GM21737 (cell line): ENCODE results near the gene THUMPD2.

Experiments
- ATAC-seq: cut with Tn5 transposase; IDR thresholded peaks from one replicate; pipeline ENCODE4 v1.9.1; 2021; ENCODE audit warnings: mild to moderate bottlenecking, moderate library complexity; ENCODE audit not compliant: unreplicated experiment

The THUMPD2 gene

DNA sequence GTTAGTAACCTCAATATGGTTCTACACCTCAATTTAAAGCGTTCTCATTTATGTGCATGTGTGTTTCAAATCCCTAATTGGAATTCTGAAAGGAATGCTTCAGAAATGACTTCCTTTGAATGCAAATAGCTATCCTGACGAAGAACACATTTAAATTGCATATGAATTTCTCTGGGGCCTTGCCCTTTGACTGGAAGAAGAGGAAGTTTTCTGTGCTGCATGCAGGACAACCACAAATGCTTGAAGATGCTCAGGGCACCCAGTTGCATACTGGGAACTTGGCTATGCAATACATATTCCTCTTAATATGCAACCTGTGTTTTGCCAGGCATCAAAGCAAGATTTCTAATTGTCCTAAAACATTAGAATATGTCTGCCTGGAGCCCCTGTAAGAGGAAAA lies 58.1 kb downstream of the THUMPD2 start:
- ATAC-seq, result no peak

DNA sequence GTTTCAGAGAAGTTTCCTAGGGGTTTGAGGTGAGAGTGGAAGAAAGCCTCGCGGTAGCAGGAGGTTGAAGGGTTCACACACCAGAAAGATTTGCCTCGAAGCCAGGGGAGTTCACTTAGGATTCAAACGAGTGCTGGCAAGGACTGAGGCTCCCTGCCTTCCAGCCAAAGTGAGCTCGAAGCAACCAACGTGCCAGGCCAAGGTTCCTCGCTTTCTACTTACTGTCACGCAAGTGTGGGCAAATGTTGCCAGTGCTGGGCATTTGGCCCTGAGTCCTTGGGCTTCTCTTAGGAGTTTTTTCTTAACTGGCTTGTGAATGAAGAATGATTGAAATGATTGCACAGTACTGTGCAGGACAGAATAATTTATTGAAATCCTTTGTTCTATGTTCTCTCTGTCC lies 59.7 kb downstream of the THUMPD2 start:
- ATAC-seq, result no peak

DNA sequence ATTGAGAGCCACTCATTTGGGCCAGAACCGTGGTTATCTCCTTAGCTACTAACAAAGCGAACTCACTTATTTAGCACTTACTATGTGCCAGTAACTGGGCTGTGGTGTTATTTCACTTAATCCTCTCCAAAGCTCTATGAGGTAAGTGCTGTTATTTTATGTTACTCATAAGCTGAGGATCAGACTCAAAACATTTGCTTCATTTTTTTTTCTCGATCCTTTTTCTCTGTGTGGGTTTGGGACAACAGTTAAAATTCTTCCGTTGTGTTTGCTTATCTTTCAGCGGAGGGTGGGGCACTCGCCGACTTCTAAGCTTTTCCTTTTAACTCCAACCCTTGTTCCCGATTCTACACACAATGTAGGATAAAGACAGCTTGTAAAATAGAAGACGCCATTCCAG lies 60.6 kb downstream of the THUMPD2 start:
- no peak for ATAC-seq

DNA sequence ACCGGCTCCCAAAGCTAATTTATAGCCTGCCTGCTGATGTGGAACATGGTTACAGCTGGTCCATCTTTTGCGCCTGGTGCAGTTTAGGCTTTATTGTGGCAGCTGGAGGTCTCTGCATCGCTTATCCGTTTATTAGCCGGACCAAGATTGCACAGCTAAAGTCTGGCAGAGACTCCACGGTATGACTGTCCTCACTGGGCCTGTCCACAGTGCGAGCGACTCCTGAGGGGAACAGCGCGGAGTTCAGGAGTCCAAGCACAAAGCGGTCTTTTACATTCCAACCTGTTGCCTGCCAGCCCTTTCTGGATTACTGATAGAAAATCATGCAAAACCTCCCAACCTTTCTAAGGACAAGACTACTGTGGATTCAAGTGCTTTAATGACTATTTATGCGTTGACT lies 62.0 kb downstream of the THUMPD2 start:
- ATAC-seq, result no peak

DNA sequence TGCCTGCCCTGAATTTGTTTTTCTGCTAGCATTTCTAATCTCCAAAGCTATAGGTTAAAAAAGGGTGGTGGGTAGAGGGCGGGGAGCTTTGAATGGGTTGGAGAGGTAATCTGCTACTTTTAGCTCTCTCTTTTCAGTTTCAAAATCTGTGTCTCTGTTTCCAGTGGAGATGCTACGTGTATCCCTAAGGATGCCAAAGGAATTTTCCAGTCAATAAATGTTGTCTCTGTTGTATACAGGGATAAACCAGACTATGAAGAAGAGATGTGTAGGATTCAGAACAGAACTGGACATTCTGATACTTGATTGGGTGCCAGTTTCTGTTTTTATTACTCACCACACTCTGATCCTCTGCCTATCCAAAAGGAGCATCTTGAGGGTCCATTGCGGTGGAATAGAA lies 63.2 kb downstream of the THUMPD2 start:
- no peak for ATAC-seq

DNA sequence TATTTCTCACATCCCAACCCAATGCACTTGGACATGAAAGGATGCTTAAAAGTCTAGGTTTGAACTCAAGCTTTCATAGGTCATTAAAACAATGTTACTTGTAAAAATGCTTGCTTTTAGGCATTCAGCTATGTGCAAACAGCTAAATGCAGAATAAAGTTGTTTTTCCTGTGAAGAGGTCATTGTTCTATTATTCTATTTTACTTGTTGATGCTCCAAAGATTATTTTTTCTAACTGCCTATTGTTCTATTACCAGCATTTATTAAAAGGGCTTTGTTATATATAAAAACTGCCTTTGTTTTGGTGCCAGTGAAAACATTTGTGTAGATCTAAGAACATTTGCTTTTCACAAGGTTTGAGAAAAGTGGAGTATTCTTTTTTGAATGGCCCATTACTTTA lies 64.0 kb downstream of the THUMPD2 start:
- ATAC-seq, result no peak

DNA sequence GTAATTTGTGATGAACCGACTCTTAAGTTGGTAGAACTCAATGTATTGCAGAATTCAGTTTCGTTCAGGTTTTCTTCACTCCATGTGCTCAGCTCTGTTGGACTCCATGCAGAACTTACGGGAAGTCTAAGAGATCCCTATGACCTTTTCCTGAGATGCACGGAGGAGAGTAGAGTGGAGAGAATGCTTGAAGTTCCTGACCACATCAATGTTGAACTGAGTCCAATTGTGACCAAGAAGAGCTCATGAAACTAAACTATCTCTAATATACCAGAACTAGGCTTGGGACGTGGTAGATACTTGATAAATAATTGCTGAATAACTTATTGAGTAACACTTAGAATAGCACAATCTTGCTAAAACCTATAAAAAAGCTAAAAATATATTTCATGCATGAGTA lies 66.1 kb downstream of the THUMPD2 start:
- no peak for ATAC-seq

DNA sequence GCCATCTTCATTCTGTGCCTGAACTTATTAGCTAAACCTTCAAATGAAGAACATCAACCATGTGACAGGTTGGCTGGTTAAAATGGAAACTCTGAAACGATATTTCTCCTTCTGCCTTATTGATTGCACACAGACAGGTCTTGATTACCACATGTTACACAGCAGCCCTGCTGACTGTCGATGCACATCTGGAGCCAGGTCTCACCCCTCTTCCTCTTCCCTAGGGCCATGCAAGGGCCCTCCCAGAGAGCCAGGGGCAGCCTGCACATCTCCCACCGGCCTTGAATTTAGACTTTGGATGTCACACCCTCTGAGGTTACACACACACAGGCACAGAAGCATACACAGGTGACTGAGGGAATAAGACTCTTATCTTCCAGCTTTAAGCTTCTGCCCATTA lies 68.3 kb downstream of the THUMPD2 start:
- ATAC-seq, result no peak

DNA sequence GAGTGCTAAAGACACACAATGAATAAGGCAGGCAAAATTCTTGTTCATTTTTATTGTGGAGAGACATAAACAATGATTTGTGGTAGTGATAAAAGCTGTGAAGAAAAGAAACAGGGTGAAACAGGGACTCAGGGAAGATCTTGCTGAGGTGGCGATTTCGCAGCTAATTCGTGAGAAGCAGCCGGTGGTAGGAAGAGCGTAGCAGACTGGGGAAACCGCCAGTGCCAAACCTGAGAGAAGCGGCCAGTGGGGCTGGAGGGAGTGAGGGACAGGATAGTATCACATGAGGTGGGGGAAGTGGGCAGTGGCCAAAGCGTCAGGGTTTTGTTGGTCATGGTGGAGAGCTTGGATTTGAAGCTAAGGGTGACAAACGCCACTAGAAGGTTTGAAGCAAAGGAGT lies 71.1 kb downstream of the THUMPD2 start:
- ATAC-seq, result no peak

DNA sequence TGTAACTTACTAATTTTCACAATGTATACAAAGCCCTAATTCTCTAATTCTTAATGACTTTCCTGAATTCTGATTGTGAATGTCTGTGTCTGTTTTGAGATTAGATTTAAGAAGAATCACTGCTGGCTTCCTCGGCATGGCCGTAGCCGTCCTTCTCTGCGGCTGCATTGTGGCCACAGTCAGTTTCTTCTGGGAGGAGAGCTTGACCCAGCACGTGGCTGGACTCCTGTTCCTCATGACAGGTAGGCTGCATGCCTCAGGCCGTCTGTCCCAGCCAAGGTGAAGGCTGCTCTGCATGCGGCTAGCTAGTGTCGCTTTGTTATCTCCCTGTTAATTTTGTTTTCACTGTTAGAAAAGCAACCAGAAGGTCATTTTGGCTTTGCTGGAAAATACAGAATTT lies 72.1 kb downstream of the THUMPD2 start:
- ATAC-seq, result no peak

DNA sequence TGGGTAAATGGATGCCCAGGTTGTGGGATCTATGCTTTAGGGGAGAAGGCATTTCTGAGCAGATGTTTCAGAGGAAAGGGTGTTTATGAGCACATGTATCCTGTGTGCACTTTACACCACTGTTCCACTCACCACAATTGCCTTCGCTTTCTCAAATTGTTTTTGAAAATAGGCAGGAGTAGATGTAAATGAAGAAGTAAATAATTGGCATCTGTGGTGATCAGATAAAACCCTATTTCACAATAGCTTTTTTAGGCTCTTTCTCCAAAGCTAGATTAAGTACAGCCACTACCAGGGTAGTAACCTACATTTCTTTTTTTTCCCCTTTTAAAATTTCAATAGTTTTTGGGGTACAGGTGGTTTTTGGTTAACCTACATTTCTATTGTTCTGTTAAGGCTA lies 72.7 kb downstream of the THUMPD2 start:
- no peak for ATAC-seq

DNA sequence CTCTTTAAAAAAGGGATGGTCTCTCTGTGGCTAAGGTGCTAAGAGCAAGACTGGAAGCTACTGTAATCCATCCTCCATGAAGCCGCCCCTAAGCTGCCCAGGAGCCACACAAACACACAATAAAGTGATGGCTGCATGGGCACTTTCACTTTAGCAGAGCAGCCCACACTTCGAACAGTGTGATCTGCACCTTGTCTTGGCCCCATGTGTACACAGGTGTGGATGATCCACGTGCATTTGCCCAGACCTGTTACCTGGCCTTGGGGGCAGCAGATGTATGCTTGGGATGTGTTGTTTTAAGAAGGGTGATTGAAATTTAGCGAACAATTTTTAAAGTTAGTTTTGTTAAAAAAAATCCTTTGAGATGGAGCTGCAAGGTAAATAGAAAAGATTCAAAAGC lies 73.4 kb downstream of the THUMPD2 start:
- ATAC-seq, result no peak

DNA sequence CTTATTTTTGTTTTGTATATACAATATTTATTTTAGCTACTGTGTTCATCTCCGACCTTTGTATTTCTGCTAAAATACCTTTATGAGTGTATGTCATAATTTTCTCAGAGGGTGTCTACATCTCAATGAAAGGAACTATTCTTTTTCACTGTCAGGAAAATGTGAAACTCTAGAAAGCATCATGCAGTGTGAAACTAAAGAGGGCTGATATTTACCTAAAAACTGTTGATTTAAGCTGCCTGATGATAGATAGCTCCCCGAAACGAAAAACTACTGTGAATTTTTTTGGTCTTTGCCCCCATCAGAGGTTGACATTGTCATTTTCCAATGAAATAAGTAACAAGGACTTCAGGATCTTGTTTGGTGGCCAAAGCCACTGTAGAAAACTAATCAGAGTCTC lies 74.5 kb downstream of the THUMPD2 start:
- ATAC-seq, result no peak

DNA sequence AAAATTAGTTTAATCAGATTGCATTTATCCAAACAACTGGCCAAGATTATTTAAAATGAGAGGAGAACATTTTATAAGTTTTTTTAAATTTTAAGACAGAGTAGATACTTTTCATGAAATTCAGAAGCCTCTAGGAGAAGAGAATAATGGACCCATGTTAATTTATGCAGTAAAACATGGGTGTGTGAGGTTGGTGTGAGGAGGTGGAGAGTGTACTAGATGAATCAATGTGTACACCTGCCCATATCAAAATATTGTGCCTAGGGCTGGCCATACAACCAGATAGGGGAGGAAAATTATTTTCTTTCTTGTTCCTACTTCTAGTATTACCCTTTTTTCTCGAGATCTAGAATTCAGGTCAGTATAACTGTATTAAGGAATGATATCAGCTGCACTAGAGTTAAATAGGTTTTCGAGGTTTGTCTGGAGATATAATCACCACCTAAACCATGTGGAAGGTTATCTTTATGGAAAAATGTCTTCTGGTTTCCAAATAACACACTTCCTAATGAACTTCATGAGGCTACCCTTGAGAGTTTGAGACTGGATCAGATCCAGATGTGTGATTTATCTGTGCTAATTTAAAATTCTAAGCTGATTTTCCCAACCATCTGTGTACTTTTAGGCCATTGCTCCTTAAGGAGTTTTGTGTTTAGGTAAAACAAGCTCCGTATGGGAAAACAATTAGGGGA lies 75.7 kb downstream of the THUMPD2 start:
- ATAC-seq, result no peak

DNA sequence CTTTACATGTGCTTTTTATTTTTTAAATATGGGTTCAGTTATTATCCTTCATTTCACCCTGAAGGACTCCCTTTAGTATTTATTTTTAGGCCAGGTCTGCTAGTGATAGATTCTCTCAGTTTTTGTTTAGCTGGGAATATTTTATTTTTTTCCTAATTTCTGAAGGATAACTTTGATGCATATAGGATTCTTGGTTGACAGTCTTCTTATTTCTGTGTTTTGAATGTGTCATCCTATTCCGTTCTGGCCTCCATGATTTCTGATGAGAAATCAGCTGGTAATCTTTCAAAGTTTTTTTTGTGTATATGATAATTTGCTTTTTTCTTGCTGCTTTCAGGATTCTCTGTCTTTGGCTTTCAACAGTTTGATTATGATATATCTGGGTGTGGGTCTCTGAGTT lies 77.9 kb downstream of the THUMPD2 start:
- no peak for ATAC-seq

DNA sequence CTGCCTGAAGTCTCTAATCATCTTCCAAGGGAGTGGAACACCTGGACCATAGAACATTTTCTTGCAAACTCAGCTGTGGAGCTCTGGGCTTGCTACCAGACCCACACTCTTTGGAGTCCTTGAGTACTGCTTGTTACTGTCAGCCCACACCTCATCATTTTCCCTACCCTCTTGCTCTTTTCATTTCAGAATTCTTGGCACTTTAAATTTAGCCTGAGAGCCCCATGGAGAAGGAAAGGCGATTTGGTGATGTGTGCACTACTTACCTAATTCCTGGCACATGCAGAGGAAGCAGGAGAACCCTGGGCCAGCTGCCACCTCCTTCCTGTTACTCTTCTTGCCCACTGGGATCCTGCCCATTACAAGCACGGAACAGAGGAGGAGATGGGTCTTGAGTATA lies 81.6 kb downstream of the THUMPD2 start:
- ATAC-seq, result no peak

DNA sequence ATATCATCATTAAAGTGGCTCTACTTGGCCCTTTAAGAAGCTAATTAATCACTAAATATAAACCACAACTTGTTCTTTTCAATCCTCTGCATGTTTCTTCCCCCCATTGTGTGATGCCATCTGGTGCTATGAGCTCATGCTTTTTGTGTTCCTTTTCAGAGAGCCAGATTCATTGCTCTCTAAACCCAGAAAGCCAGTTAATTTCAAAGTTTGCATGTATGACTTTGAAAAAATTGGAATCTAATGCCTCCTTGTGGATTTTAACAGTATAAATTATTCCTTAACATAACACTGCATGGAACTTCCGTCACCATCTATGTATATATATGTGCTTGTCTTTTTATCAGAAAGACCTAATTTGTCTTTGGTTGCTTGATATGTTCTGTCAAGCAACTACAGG lies 82.2 kb downstream of the THUMPD2 start:
- ATAC-seq, result no peak

DNA sequence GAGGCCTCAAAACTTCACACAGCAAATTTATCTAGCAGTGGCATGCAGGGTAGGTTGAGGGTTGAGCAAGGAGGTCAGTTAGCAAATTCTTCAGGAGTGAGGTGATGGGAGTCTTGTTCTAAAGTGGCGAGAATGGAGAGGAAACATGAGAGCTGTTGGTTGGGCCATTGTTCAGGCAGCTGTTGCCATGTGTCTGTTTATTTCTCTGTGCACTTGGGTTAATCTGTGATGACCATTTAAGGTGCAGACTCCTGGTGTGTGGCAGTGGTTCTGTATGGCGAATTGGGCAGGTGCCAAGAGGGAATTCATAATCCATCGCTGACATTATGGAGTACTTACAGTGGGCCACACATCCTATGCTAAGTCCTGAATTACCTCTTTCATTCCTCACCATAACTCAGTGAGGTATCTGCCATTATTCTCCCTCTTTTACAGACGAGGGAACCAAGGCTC lies 82.9 kb downstream of the THUMPD2 start:
- no peak for ATAC-seq

DNA sequence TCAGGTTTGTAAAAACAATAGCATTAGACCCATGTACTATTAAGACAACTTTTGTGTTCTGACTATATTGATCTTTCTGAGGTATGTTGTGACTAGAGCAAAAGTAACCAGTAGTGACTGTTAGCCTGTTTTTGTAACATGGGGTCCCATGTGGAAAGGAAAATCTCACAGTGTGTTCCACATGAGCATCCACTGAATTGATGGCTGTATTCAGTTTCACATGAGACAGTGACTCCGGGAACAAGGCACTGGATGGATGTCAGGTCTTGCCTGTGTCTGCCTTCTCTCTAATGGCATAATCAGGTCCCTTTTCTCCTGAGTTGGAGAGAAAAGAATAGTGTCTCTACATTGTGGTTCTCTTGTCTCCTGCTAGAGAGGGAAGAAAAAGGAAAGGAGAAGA lies 85.8 kb downstream of the THUMPD2 start:
- no peak for ATAC-seq

DNA sequence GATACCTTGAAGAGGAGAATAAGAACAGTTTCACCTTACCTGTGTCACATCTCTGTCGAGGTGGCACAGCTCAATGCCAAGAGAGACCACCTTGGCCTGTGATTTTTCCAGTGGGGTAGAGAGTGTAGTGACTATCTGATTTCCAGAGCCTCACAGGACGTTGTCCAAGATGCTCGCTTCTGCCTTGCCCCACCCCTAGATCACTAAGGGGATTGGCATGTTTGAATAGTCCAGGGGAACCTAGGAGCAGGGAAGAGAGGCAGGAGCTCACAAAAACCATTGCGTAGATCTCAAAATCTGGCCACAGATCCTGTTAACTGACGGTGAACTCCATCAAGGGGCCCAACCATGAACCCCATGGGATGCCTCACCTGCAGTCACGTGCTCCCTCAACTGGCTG lies 89.2 kb downstream of the THUMPD2 start:
- no peak for ATAC-seq

DNA sequence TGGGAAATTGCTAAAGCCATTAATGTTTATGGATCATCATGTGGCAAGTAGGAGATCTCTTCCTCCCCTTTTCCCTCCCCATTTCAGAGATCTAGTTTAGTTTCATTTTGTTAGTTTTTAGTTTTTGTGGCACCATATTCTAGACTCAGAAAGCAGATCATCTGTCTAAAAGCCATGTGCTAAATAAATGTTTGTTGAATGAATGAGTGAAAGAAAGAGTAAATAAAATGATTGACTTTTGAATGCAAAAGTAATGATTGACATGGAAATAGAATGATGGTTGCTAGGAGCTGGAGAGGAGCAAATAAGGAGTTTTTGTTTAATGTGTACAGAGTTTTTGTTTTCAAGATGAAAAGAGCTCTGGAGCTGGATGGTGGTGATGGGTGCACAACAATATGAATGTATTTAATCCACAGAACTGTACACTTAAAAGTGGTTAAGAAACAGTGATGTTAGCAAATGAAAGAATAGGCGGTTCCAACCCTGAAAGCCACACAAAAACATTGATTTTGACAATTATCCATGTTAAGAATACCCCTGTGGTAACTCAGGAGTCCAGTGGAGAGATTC lies 89.7 kb downstream of the THUMPD2 start:
- no peak for ATAC-seq

DNA sequence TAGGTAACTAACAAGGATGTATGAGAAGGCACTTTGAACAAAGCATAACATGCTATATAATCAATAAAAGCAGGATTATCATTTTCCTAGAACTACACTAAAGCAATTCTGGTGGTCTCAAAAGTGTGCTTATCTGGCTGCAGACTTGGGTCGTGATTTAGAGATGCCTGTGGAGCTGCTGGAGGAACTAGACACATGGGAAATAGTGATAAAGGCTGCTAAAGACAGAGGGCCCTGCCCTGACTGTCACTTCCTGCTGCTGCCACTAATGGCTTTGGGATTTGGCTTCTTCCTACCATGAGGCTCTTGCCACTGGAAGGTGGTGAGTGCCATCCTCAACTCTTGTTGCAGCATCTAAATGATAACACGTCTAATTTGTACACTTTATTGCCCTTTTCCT lies 90.9 kb downstream of the THUMPD2 start:
- ATAC-seq, result no peak

DNA sequence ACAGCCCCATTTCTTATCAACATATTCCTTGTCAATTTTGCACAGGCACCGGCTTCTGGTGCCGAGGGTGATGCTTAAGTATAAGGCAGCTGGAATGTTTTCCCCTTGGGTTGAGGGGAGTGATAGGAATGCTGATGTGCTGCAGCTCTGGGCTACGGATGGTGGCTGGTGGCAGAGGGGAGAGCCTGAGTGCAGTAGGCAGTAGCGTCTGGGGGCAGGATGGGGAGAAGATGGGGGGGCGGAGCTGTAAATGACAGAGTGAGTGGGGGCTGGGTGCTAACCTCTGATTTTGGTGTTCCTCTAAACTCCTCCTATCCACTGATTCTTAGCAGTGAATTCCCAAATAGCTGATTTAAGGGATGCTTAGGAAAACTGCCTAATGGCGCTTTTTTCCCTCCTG lies 92.6 kb downstream of the THUMPD2 start:
- no peak for ATAC-seq
